ENCODE results near the gene GABRD.

The GABRD gene

GRCh38 chr1:2056955-2057590, 37.9 kb downstream of the GABRD start:
- TF ChIP-seq CTCF (conservative IDR thresholded peaks at IDR 0.05; ENCODE audit: low read length), result no peak
- no peak for DNase-seq (ENCODE audit: low read depth)
- no peak overlapping the region for H3K4me3 ChIP-seq (ENCODE audit: low read length)

- H3K4me3 ChIP-seq (ENCODE audit: low read length), result no peak overlapping the region
- no peak for TF ChIP-seq CTCF (conservative IDR thresholded peaks at IDR 0.05; ENCODE audit: low read length)
- DNase-seq (ENCODE audit: low read depth), result no peak
Observed at GRCh38 chr1:2059290-2059953, 40.3 kb downstream of the GABRD start.

GRCh38 chr1:2060072-2060471, 40.9 kb downstream of the GABRD start:
- DNase-seq (ENCODE audit: low read depth), result no peak
- H3K4me3 ChIP-seq (ENCODE audit: low read length), result no peak overlapping the region
- TF ChIP-seq CTCF (conservative IDR thresholded peaks at IDR 0.05; ENCODE audit: low read length), result no peak

- no peak overlapping the region for H3K4me3 ChIP-seq (ENCODE audit: low read length)
- no peak for DNase-seq (ENCODE audit: low read depth)
- no peak for TF ChIP-seq CTCF (conservative IDR thresholded peaks at IDR 0.05; ENCODE audit: low read length)
Observed at GRCh38 chr1:2060535-2060934, 41.4 kb downstream of the GABRD start.

- DNase-seq (ENCODE audit: low read depth), result no peak
- H3K4me3 ChIP-seq (ENCODE audit: low read length), result no peak overlapping the region
- no peak for TF ChIP-seq CTCF (conservative IDR thresholded peaks at IDR 0.05; ENCODE audit: low read length)
Observed at GRCh38 chr1:2061065-2061778, 42.1 kb downstream of the GABRD start.

- H3K4me3 ChIP-seq (ENCODE audit: low read length), result no peak overlapping the region
- no peak for TF ChIP-seq CTCF (conservative IDR thresholded peaks at IDR 0.05; ENCODE audit: low read length)
- no peak for DNase-seq (ENCODE audit: low read depth)
Observed at GRCh38 chr1:2065699-2066098, 46.6 kb downstream of the GABRD start.

- H3K4me3 ChIP-seq (ENCODE audit: low read length), result no peak overlapping the region
- TF ChIP-seq CTCF (conservative IDR thresholded peaks at IDR 0.05; ENCODE audit: low read length), result no peak
- no peak for DNase-seq (ENCODE audit: low read depth)
Observed at GRCh38 chr1:2067393-2067792, 48.2 kb downstream of the GABRD start.
